HG03378 (cell line): ENCODE measurements around the gene SFRP4.
A peak's percentile ranks its signal among the peaks of the same experiment; 100 is the strongest.

Experiments
- ATAC-seq: cut with Tn5 transposase; IDR thresholded peaks from one replicate; pipeline ENCODE4 v1.9.1; 2021; ENCODE audit warnings: mild to moderate bottlenecking, moderate library complexity; ENCODE audit not compliant: unreplicated experiment

SFRP4 gene

GRCh38 chr7:37925620-37926019, 9.0 kb upstream of the SFRP4 start:
- no peak for ATAC-seq

- no peak for ATAC-seq
Observed at GRCh38 chr7:37924491-37925041, 7.9 kb upstream of the SFRP4 start.

- no peak for ATAC-seq
Observed at GRCh38 chr7:37923996-37924395, 7.4 kb upstream of the SFRP4 start.

DNA sequence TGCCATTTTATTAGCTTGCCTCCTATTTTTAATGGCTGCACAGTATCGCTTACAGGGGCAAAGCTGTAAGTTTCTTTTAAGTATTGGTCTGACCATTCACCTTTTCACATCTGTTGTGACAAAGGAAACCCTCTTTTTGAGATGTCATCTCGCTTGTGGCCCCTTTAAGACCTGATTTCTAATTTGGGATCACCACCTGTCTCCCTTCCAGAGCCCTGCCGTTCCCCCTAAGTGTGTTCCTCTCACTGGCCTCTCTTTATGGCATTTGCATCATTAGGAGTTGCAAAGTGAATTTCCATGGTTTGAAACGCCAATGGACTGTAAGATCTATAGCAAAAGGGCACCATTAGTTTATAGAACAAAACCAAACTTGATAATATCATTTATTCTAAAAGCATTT, 5.3 kb upstream of the SFRP4 start:
- ATAC-seq: no peak

DNA sequence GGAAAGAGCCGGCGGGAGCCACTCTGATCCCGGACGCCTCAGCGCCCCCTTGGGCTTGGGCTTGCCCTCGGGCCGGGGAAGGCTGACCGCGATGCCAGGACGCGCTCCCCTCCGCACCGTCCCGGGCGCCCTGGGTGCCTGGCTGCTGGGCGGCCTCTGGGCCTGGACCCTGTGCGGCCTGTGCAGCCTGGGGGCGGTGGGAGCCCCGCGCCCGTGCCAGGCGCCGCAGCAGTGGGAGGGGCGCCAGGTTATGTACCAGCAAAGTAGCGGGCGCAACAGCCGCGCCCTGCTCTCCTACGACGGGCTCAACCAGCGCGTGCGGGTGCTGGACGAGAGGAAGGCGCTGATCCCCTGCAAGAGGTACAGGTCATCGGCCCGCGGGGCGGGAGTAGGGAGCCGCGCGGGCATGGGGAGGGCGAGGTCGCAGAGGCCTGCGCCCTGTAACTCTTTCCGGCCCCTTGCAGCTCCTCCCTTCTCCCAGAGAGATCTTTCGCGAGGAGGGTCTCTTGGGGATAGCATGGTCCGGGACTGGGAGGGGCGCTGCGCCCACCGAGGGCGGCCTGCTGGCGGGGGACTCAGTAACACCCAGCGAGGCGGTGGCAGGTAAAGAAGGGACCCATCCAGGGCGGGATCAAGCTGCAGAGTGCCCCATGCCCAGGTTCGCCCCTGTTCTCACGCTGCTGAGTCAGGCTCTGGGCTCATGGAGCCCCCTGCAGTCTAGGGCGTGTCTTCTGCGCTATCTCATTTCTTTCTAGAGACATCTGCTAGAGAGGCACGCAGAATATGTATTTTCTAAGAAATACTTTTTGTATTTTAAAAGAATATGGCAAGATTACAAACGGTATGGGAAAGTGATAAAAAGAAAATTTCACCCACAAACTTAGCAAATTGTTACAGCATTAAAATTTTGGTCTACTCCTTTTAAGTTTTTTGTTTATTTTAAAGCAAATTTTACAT, 4.5 kb upstream of the SFRP4 start:
- ATAC-seq: peak; percentile 45

DNA sequence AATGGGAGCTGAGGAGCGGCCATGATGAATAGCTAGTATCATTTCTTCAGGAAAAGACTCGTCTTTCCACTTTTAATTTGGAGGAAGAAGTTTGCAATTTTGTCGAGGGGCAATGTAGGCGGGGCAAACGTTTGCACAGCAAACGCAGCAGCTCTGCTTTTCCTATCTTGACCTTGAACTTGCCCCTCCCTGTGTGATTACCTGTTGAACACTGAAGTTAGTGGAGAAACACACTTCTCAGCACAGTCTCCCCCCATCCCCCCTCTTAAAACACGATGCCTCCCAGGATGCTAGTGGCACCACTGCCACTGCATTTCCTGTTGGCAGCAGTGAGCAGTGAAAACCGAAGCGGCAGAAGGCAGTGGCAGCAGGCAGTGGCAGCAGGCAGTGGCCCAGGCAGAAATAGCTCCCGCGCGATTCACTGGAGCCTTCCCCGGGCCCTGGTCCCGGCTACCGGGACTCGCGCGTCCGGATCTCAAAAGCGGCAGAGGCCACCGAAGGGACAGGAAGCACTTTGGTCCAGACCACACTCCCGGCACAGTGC, 3.8 kb upstream of the SFRP4 start, which contains the start of gene EPDR1:
Gene EPDR1 (plus strand): TSS at position 336 of the 544 bp plus-strand sequence. CDS start 300 bp downstream, outside the sequence.
- peak; percentile 51 for ATAC-seq

- no peak for ATAC-seq
Observed at GRCh38 chr7:37918526-37918925, 1.9 kb upstream of the SFRP4 start.

DNA sequence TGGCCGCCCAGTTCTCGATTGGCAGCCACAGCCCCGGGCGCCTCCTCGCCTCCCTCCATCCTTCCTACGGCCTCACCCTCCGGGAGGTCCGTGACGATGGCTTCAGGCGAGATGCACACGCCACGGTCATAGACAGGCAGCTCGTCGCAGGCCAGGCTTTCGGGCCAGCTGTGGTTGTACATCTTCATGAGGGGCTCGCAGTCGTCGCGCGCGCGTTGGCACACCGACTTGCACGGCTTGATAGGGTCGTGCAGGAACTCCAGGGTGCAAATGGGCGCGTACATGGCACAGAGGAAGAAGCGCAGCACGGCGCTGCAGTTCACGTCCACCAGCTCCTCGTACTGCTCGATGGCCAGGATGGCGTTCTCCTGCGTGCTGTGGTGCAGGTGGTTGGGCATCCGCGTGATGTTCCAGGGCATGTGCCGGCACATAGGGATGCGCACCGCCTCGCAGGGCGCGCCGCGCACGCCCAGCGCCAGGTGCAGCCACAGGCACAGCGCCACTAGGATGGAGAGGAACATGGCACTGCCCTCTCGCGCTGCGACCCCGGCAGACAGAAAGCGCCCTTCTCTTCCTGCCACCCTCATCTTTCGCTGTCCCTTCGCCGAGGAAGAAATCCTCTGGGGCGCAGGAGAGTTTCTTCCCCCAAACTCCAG, 472 bp downstream of the SFRP4 start:
- ATAC-seq: no peak

GRCh38 chr7:37915438-37915837, 1.2 kb downstream of the SFRP4 start:
- peak; percentile 42 for ATAC-seq

DNA sequence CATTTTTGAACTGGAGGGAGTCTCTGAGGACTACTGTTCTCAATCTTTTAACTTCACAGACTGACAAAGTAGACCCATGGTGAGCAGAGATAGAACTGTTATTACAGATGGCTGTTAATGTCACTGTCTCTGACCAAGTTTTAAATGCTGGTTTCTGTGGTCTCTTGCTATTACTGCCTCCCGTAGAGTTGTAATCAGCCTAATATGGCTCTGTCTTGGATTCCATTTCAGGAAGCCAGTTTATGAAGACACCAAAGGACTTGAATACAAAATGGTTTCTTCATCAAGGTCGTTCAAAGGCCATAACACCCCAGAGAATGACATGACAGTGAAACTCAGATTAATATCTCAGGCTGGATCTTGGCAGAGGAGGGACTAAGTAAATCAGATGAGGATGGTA, 3.9 kb downstream of the SFRP4 start:
- no peak for ATAC-seq

DNA sequence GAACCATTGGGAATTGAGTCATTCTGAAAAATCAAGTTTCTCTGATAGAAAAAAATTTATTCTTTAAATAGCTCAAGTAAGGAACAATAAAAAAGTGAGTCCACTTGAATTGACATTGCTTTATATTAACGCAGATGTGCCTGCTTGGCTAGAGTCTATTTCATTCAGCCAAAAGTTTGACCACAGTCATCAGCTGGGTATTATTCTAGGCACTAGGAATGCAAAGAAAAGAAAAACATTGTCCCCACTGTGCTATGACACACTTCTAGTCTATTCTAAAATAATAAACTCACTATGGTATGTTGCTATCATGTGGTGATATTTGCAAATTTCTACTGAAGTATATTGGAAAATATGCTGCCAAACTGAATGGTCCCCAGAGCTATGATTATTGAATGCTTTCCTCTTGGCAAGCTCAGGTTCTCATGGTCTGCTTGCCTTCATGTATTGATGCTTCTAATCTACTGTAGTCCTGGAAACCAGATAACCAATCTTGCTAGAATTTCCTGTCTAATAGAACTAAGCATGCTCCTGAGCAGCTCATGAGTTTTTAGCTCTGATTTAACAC, 8.3 kb downstream of the SFRP4 start:
- ATAC-seq: no peak

- no peak for ATAC-seq
Observed at GRCh38 chr7:37901890-37902524, 14.6 kb downstream of the SFRP4 start.

DNA sequence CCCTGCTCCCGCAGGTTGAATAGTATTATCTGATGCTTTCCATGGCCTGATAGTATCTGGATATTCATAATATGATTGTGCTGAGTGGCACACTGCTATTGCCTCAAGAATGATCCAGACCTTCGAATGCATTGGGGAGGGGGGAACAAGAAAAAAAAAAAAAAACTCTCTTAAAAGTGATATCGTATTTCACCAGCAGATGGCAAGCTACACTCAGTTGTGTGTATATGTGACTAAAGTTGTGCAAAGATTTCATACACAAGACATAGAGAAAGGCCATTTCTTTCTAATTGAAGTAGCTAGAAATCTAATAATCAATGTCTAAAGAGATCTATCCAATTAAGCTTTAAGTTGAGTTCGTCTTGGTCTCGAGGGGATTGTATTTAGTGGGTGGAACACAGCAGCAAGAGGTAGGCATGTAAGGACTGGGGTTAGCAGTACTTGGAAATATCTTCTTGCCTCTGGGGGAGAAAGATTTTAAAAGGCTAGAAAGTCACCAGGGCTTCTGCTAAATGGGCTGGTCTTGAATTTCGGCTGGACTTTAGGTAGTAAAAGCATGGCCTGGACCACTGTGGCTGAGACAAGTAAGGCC, 15.3 kb downstream of the SFRP4 start:
- no peak for ATAC-seq

DNA sequence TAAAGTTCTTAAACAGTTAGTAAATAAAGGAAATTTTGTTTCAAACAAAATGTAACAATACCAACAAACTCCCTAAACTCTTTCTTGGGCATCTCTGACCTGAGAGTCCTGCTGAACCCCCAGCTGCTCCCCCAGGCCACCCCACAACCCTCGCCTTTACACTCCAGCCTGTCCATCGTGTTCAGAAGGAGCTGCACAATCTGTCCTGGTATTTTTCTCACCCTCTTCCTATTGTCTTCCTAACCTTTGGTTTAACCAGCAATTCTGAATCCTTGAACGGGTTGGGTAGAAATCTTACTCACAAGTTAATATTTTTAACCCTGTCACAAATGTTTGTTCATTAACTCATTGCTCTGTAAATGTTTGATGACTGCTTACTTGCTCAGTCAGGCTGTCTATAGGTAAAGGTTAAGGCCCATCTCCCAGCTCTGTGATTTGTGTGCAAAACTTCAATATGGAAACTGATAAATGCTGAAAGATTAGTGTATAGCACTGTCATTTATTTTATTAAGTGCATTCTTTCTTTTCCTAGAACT, 16.8 kb downstream of the SFRP4 start:
- no peak for ATAC-seq

DNA sequence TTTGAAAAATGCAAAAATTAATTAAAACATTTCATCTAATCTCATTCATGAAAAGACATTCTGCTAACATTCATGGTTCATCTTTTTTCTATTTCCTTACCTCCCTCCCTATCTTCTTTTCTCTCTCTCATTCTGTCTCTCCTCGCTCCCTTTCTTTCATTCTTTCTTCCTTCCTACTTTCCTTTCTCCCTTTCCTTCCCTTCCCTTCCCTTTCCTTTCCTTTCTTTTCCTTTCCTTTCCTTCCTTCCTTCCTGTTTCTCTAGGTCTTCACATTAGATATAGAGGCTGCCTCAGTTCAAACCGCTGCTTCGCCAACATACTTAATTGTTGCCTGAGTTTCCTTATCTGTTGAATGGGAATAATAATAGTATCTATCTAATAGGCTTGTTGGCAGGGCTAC, 21.9 kb downstream of the SFRP4 start:
- no peak for ATAC-seq

- no peak for ATAC-seq
Observed at GRCh38 chr7:37893359-37893758, 23.3 kb downstream of the SFRP4 start.

- no peak for ATAC-seq
Observed at GRCh38 chr7:37882086-37882485, 34.5 kb downstream of the SFRP4 start.
